Measurements from ENCODE around the gene HS3ST5. TPM values are rescaled to one million over a fixed set of nuclear protein-coding genes. Genes with fewer than 3 reads are reported as not detected.
"Not testable (repeated sequence)": the region's sequence is repeated elsewhere in the genome, so short reads cannot be mapped to it uniquely, and the experiment has no call there.

Gene HS3ST5
- total RNA-seq, 3 donors from 2014 or later (not counting 1 experiment from before 2014, with no cell fraction given) = not detected

GRCh38 chr6:114323784-114324183 lies 19.0 kb downstream of the HS3ST5 start:
- no peaks in the 10 kb centered on the region for H3K27me3 Mint-ChIP-seq (ENCODE audit: low read depth in 2 of 2)
- intact Hi-C loops (cut with micrococcal nuclease) = no loop called here

DNA sequence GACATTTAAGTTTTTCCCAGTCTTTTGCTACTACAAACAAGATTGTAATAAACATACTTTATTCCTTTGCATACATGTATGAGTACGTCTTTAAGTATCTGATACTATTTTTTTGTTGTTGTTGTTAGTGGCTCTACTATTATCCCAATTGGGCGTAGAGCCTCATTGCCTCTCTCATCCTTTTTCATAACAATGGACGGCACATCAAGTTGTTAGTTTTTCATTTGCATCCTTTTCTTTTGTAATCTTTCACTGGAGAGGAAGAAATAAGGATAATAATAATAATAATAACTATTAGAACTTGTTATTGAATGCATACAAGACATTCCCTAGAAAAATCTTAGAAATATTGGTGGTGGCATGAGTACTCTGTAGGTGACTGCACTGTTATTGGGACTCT lies 23.1 kb downstream of the HS3ST5 start:
- Mint-ChIP-seq H3K27me3 (ENCODE audit: low read depth in 2 of 2) (no peaks in the 10 kb centered on the region), H3K4me1 (no peaks in the 10 kb centered on the region), H3K36me3 (no peaks in the 10 kb centered on the region)

More at GRCh38 chr6:114323784-114324183, 19.0 kb downstream of the HS3ST5 start:
- H3K27me3 ChIP-seq (ENCODE audit: control insufficient read depth, insufficient read depth, low read length) = no peaks in the 10 kb centered on the region
- H3K9me3 Mint-ChIP-seq = peaks cover 8 to 12% of the 10 kb centered on the region in 2 donors
- H3K4me1 Mint-ChIP-seq = no peaks in the 10 kb centered on the region
- ATAC-seq = no peak
- DNase-seq = no peak
- no peaks in the 10 kb centered on the region for H3K9me3 ChIP-seq (ENCODE audit: control insufficient read depth, insufficient read depth, low read length)
- WGBS (ENCODE audit: insufficient coverage) = 73% methylated on average over 1 of the region's 1 CpG
- no peaks in the 10 kb centered on the region for H3K36me3 Mint-ChIP-seq
- TF ChIP-seq, protein P1, sequence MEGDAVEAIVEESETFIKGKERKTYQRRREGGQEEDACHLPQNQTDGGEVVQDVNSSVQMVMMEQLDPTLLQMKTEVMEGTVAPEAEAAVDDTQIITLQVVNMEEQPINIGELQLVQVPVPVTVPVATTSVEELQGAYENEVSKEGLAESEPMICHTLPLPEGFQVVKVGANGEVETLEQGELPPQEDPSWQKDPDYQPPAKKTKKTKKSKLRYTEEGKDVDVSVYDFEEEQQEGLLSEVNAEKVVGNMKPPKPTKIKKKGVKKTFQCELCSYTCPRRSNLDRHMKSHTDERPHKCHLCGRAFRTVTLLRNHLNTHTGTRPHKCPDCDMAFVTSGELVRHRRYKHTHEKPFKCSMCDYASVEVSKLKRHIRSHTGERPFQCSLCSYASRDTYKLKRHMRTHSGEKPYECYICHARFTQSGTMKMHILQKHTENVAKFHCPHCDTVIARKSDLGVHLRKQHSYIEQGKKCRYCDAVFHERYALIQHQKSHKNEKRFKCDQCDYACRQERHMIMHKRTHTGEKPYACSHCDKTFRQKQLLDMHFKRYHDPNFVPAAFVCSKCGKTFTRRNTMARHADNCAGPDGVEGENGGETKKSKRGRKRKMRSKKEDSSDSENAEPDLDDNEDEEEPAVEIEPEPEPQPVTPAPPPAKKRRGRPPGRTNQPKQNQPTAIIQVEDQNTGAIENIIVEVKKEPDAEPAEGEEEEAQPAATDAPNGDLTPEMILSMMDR (IDR thresholded peaks at IDR 0.05) = no peak
- H3K4me1 ChIP-seq (ENCODE audit: control insufficient read depth, insufficient read depth, low read length) = no peaks in the 10 kb centered on the region
- H3K4me3 Mint-ChIP-seq = no peak overlapping the region
- no peak overlapping the region for H3K27ac Mint-ChIP-seq
- no peak overlapping the region for H3K4me3 ChIP-seq (ENCODE audit: low read length)
- H3K36me3 ChIP-seq (ENCODE audit: control insufficient read depth, insufficient read depth, low read length) = no peaks in the 10 kb centered on the region
- H3K27ac ChIP-seq (ENCODE audit: low read length) = no peak overlapping the region

GRCh38 chr6:114315831-114316595 lies 26.8 kb downstream of the HS3ST5 start:
- Mint-ChIP-seq H3K4me3 (no peak overlapping the region), H3K27ac (no peak overlapping the region), H3K27me3 (ENCODE audit: low read depth in 2 of 2) (no peaks in the 10 kb centered on the region), H3K36me3 (no peaks in the 10 kb centered on the region), H3K9me3 (peaks cover 4 to 7% of the 10 kb centered on the region in 2 donors), H3K4me1 (no peaks in the 10 kb centered on the region)
- intact Hi-C loops (cut with micrococcal nuclease) = no loop called here
- no peaks in the 10 kb centered on the region for H3K36me3 ChIP-seq (ENCODE audit: control insufficient read depth, insufficient read depth, low read length)
- 86% methylated on average over 2 of the region's 5 CpGs for WGBS (ENCODE audit: insufficient coverage)
- no peak overlapping the region for H3K4me3 ChIP-seq (ENCODE audit: low read length)
- no peaks in the 10 kb centered on the region for H3K9me3 ChIP-seq (ENCODE audit: control insufficient read depth, insufficient read depth, low read length)
- no peaks in the 10 kb centered on the region for H3K27me3 ChIP-seq (ENCODE audit: control insufficient read depth, insufficient read depth, low read length)
- TF ChIP-seq, protein P1 (IDR thresholded peaks at IDR 0.05) = no peak
- no peak for ATAC-seq
- H3K4me1 ChIP-seq (ENCODE audit: control insufficient read depth, insufficient read depth, low read length) = no peaks in the 10 kb centered on the region
- DNase-seq = no peak
- no peak overlapping the region for H3K27ac ChIP-seq (ENCODE audit: low read length)

More for the DNA sequence above, 23.1 kb downstream of the HS3ST5 start:
- no peak overlapping the region for H3K27ac ChIP-seq (ENCODE audit: low read length)
- no peaks in the 10 kb centered on the region for H3K9me3 ChIP-seq (ENCODE audit: control insufficient read depth, insufficient read depth, low read length)
- no peak overlapping the region for H3K27ac Mint-ChIP-seq
- H3K27me3 ChIP-seq (ENCODE audit: control insufficient read depth, insufficient read depth, low read length) = no peaks in the 10 kb centered on the region
- no peak overlapping the region for H3K4me3 Mint-ChIP-seq
- no peak overlapping the region for H3K4me3 ChIP-seq (ENCODE audit: low read length)
- WGBS (ENCODE audit: insufficient coverage) = 80% methylated on average over 1 of the region's 3 CpGs
- ATAC-seq = no peak
- TF ChIP-seq, protein P1 (IDR thresholded peaks at IDR 0.05) = no peak
- intact Hi-C loops (cut with micrococcal nuclease) = no loop called here
- no peaks in the 10 kb centered on the region for H3K4me1 ChIP-seq (ENCODE audit: control insufficient read depth, insufficient read depth, low read length)
- H3K9me3 Mint-ChIP-seq = peaks cover 4 to 10% of the 10 kb centered on the region in 2 donors
- no peaks in the 10 kb centered on the region for H3K36me3 ChIP-seq (ENCODE audit: control insufficient read depth, insufficient read depth, low read length)
- DNase-seq = no peak

GRCh38 chr6:114313816-114314215 lies 29.0 kb downstream of the HS3ST5 start:
- H3K27ac ChIP-seq (ENCODE audit: low read length); H3K27ac Mint-ChIP-seq; H3K4me3 ChIP-seq (ENCODE audit: low read length); ATAC-seq; H3K27me3 Mint-ChIP-seq (ENCODE audit: low read depth in 2 of 2); H3K27me3 ChIP-seq (ENCODE audit: control insufficient read depth, insufficient read depth, low read length); H3K9me3 Mint-ChIP-seq; H3K36me3 Mint-ChIP-seq; H3K4me1 Mint-ChIP-seq; intact Hi-C loops (cut with micrococcal nuclease); H3K36me3 ChIP-seq (ENCODE audit: control insufficient read depth, insufficient read depth, low read length); DNase-seq; H3K9me3 ChIP-seq (ENCODE audit: control insufficient read depth, insufficient read depth, low read length); H3K4me1 ChIP-seq (ENCODE audit: control insufficient read depth, insufficient read depth, low read length); H3K4me3 Mint-ChIP-seq: not testable (repeated sequence)
- 87% methylated on average over 6 of the region's 6 CpGs for WGBS (ENCODE audit: insufficient coverage)
